A673 (cell line): ENCODE results near the gene CREBZF. TPM values are rescaled to one million over a fixed set of nuclear protein-coding genes. Genes with fewer than 3 reads are reported as not detected.

Experiments used
- BruUV-seq: library from RNA; stranded (reverse); fragments of 400-500 nt; replicated peaks from 2 replicates; lab custom pipeline; 2021; lab: Mats Ljungman, UMichigan
- CTCF ChIA-PET: fragments of 300-600 bp; sonication (Branson Sonifier 250); formaldehyde crosslinking; loops from one replicate; lab custom pipeline; 2022; ENCODE audit warnings: antibody characterized with exemption; lab: Charles Lee
- POLR2A ChIA-PET: fragments of 300-600 bp; sonication (Branson Sonifier 250); formaldehyde crosslinking; loops from one replicate; lab custom pipeline; 2022; ENCODE audit warnings: antibody characterized with exemption; ENCODE audit not compliant: low non-redundant PET; lab: Charles Lee
- DNase-seq: peaks from one replicate; pipeline ENCODE4 v3.0.0-alpha.2; 2015; ENCODE audit warnings: low spot score
- H3K27ac ChIP-seq: fragments of 200-600 bp; sonication (generic); 2 replicates; pipeline ENCODE4 v1.5.1; 2016; ENCODE audit warnings: mixed run types, low read depth, mild to moderate bottlenecking, mixed read lengths, antibody characterized with exemption, low read length; ENCODE audit not compliant: poor library complexity, severe bottlenecking
- H3K27me3 ChIP-seq: fragments of 200-600 bp; sonication (generic); replicated peaks from 2 replicates; pipeline ENCODE4 v1.6.1; 2017; ENCODE audit warnings: mixed run types, low read depth, mild to moderate bottlenecking, mixed read lengths, antibody characterized with exemption, low read length; ENCODE audit not compliant: insufficient read depth, poor library complexity
- H3K36me3 ChIP-seq: fragments of 200-600 bp; sonication (generic); 2 replicates; pipeline ENCODE4 v1.6.1; 2016; ENCODE audit warnings: mixed run types, mild to moderate bottlenecking, mixed read lengths, antibody characterized with exemption, low read length; ENCODE audit not compliant: insufficient read depth, poor library complexity, severe bottlenecking
- H3K4me1 ChIP-seq: fragments of 200-600 bp; sonication (generic); 2 replicates; pipeline ENCODE4 v1.6.1; 2017; ENCODE audit warnings: mixed run types, mild to moderate bottlenecking, mixed read lengths, antibody characterized with exemption, low read length; ENCODE audit not compliant: insufficient read depth, poor library complexity, severe bottlenecking
- H3K4me3 ChIP-seq: fragments of 200-600 bp; sonication (generic); 2 replicates; pipeline ENCODE4 v1.5.1; 2016; ENCODE audit warnings: low read depth, mixed run types, mild to moderate bottlenecking, mixed read lengths, low read length; ENCODE audit not compliant: poor library complexity, severe bottlenecking
- H3K9me3 ChIP-seq: fragments of 200-600 bp; sonication (generic); 2 replicates; pipeline ENCODE4 v1.6.1; 2016; ENCODE audit warnings: mixed run types, low read depth, mild to moderate bottlenecking, mixed read lengths, antibody characterized with exemption, low read length; ENCODE audit not compliant: poor library complexity, severe bottlenecking
- CTCF ChIP-seq: fragments of 300-800, 200-600 bp; sonication (generic); conservative IDR thresholded peaks from 2 replicates; pipeline ENCODE4 v1.5.1; 2017; ENCODE audit warnings: low read depth, mild to moderate bottlenecking, antibody characterized with exemption, low read length, moderate library complexity, mixed read lengths
- EZH2 ChIP-seq: fragments of 200-600 bp; sonication (generic); IDR thresholded peaks from 2 replicates; pipeline ENCODE4 v1.6.1; 2017; ENCODE audit warnings: borderline replicate concordance, low read depth, mild to moderate bottlenecking, mixed read lengths, antibody characterized with exemption, low read length; ENCODE audit not compliant: poor library complexity, severe bottlenecking
- intact Hi-C: fragments of 100-400 bp; cut with micrococcal nuclease; formaldehyde crosslinking; loops from one replicate; pipeline ENCODE4 v1.10.0; 2022; ENCODE audit not compliant: unreplicated experiment
- total RNA-seq: library from RNA; stranded (reverse); gene quantifications from 2 replicates; pipeline ENCODE4 v1.2.3, GENCODE V29; 2021

Gene CREBZF
- total RNA-seq, 1 experiment from 2014 or later: 76.6 TPM

GRCh38 chr11:85697747-85698146 is 32.8 kb upstream of the CREBZF start:
- intact Hi-C loops: loop anchor here (5.0 kb wide), 1 partner anchor 145 kb away; no protein-coding TSS in a partner anchor
- H3K4me1 ChIP-seq: no peaks in the 10 kb centered on the region
- H3K27ac ChIP-seq: no peak overlapping the region
- DNase-seq: no peak
- no peaks in the 10 kb centered on the region for H3K36me3 ChIP-seq
- TF ChIP-seq CTCF (no peak), EZH2 (no peak)
- ChIA-PET CTCF (no interaction called here), POLR2A (no interaction called here)
- no peak overlapping the region for H3K4me3 ChIP-seq
- BruUV-seq: no TSS peak
- no peaks in the 10 kb centered on the region for H3K9me3 ChIP-seq
- H3K27me3 ChIP-seq: peaks cover 23% of the 10 kb centered on the region

- POLR2A ChIA-PET: no interaction called here
- BruUV-seq: no TSS peak
- Histone ChIP-seq H3K27ac (no peak overlapping the region), H3K36me3 (no peaks in the 10 kb centered on the region), H3K4me1 (no peaks in the 10 kb centered on the region), H3K27me3 (peaks cover 21% of the 10 kb centered on the region), H3K4me3 (no peak overlapping the region), H3K9me3 (no peaks in the 10 kb centered on the region)
- CTCF ChIA-PET: no interaction called here
- intact Hi-C loops: loop anchor here (5.0 kb wide), 1 partner anchor 147 kb away; no protein-coding TSS in a partner anchor
- DNase-seq: no peak
- TF ChIP-seq CTCF (no peak), EZH2 (no peak)
Measured at GRCh38 chr11:85695546-85695945, 30.6 kb upstream of the CREBZF start.

GRCh38 chr11:85694385-85694980 is 29.6 kb upstream of the CREBZF start:
- Histone ChIP-seq H3K9me3 (no peaks in the 10 kb centered on the region), H3K27ac (no peak overlapping the region), H3K4me1 (no peaks in the 10 kb centered on the region), H3K27me3 (peaks cover 22% of the 10 kb centered on the region), H3K36me3 (no peaks in the 10 kb centered on the region), H3K4me3 (no peak overlapping the region)
- peak; percentile 58 for DNase-seq
- CTCF ChIA-PET: no interaction called here
- intact Hi-C loops: loop anchor here (5.0 kb wide), 1 partner anchor 133 kb away; no protein-coding TSS in a partner anchor
- POLR2A ChIA-PET: no interaction called here
- TF ChIP-seq CTCF: peak; percentile 66
- TF ChIP-seq EZH2: no peak
- BruUV-seq: no TSS peak
